ENCODE data around the gene TUSC2.

DNA sequence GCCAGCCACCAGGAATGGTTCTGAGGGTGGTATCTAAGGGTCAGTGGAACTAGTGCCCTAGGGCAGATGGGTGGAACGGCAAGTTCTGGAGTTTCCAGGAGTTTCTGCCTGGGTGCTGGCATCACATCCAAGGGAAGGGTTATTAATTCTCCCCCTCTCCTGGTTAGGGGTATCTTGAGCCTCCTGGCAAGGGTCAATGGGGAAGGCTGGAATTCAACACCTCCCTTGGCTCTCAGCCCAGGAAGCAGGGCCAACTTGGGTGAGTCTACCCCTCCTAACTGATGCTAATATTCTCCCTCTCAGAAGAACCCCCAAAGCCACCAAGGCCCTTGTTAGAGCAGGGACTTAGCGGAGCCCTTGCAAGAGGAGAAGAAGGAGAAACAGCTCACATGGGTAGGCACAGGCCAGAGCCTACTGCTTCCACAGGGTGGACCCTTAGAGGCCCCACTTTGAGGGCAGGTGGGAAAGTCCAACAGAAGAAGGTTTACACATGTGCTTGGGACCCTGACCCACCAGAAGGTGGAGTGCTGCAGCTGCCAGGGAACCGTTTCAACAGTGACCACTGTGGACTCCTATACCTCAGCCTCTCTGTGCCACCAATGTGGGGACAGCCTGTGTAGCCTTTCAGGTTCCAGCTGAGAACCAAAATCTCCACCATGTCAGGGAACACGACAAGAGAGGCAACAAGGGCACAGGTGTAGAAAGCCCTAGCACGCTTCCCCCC, 28.0 kb upstream of the TUSC2 start:
- TF ChIP-seq, protein P1, sequence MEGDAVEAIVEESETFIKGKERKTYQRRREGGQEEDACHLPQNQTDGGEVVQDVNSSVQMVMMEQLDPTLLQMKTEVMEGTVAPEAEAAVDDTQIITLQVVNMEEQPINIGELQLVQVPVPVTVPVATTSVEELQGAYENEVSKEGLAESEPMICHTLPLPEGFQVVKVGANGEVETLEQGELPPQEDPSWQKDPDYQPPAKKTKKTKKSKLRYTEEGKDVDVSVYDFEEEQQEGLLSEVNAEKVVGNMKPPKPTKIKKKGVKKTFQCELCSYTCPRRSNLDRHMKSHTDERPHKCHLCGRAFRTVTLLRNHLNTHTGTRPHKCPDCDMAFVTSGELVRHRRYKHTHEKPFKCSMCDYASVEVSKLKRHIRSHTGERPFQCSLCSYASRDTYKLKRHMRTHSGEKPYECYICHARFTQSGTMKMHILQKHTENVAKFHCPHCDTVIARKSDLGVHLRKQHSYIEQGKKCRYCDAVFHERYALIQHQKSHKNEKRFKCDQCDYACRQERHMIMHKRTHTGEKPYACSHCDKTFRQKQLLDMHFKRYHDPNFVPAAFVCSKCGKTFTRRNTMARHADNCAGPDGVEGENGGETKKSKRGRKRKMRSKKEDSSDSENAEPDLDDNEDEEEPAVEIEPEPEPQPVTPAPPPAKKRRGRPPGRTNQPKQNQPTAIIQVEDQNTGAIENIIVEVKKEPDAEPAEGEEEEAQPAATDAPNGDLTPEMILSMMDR (IDR thresholded peaks at IDR 0.05), result no peak
- no peak for TF ChIP-seq POLR2A (IDR thresholded peaks at IDR 0.05)

All from testis (tissue), 2 donors.